CD4-positive, alpha-beta T cell treated with Interferon alpha-2 for 1 hour (primary cell): ENCODE data around the gene LRP1-AS.
A peak's percentile ranks its signal among the peaks of the same experiment; 100 is the strongest.

Source experiments
- DNase-seq, 2 donors: peaks; one replicate each; pipeline ENCODE4 v3.0.0-alpha.2; 2020 to 2022

The LRP1-AS gene

DNA sequence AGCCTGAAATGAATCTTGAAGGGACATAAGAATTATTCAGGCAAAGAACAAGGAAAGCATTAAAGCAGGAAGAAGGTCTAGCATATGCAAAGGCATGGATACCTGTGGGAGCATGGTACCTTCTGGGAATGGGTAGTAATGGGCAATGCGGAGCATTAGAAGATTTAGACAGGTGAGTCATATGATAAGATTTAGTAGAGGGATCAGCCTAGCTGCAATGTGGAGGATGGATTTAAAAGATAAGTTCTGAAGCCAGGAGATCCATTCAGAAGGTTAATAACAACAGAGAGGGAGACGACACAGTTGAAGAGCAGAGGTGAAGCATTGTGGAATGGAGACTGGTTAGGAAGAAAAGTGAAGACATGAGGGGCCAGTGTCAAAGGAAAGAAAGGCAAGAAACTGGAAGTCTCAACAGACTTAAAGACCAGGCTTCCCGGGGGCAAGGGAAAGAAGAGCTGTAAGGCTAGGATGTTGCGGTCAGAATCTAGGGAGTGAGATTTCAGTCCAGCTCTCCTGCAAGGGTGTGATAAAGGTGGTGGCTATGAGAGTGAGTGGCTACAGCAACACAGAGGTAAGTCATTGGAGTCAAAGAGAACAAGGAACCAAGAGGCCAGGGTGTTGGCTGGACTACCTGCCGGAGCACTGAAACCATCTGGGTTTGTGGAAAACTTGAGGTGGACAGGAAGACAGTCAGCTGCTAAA lies 30.7 kb downstream of the LRP1-AS start:
- no peak for DNase-seq

DNA sequence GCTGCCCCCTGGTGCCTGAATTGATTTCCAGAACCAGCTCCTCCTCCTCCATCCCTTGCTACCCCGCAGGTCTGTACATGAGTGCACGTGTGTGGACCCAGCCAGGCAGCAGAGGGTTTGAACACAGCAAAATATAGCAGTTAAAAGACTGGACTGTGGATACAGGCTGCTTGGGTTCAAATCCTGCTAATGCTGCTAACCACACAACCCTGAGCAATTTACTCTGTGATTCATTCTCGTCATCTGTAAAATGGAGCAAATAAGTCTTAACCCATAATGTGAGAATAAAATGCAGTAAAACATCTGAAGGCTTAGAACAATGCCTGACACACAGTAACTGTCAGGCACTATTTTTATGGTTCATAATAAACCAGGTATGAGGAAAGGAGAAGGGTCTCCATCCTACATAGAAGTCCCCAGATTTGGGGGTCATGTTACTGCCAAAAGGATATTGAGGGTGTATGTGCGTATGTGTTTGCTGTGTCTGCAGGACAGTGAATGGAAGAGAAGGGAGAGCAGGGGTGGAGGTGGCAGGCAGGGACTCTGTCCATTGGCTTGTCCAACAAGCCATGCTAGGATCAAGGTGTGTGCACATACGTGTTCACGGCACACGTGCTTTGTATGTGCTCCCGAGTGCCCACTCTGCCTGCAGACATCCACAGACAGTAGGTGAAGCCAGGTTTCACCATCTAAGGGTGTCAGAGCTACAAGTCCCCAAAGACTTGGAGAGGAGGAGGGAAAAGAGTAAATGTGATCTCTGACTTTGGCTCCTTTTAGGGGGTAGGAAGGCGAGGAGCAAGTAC lies 34.7 kb downstream of the LRP1-AS start:
- no peak for DNase-seq

DNA sequence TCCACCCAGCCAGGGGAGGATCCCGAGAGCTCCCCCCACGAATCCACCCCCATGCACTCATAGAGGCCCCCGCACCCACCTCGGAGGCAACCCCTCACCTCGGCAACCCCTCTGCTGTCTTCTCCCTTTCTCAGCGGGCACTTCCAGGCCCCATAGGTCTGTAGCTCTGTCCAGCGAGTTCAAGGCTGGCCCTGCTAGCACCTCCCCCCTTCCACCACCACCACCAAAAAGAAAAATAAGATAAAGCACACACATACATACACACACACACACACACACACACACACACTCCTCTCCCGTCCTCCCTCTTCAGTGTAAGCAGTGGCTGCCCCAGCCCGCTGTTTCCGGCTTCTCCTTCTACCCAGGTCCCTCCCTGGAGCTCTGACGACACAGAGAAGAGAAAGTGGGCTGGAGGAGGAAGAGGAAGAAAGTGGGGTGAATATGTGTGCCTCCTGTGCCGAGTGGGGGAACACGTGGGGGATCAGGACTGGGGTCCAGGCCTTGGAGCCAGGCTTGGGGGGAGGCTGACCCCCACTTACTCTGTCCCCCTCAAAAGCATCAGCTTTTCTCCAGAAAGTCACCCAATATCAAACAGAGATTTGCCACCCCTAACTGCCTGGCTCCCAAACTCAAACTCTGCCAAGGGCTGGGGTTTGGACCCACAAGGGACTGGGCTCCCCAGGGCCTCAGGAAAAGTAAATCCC lies 36.2 kb downstream of the LRP1-AS start, which contains the start of gene STAT6:
Gene STAT6 (minus strand): TSS at position 332 of the 704 bp plus-strand sequence. CDS start 3,084 bp downstream, outside the sequence.
- DNase-seq: peak; percentile 91 to 93

DNA sequence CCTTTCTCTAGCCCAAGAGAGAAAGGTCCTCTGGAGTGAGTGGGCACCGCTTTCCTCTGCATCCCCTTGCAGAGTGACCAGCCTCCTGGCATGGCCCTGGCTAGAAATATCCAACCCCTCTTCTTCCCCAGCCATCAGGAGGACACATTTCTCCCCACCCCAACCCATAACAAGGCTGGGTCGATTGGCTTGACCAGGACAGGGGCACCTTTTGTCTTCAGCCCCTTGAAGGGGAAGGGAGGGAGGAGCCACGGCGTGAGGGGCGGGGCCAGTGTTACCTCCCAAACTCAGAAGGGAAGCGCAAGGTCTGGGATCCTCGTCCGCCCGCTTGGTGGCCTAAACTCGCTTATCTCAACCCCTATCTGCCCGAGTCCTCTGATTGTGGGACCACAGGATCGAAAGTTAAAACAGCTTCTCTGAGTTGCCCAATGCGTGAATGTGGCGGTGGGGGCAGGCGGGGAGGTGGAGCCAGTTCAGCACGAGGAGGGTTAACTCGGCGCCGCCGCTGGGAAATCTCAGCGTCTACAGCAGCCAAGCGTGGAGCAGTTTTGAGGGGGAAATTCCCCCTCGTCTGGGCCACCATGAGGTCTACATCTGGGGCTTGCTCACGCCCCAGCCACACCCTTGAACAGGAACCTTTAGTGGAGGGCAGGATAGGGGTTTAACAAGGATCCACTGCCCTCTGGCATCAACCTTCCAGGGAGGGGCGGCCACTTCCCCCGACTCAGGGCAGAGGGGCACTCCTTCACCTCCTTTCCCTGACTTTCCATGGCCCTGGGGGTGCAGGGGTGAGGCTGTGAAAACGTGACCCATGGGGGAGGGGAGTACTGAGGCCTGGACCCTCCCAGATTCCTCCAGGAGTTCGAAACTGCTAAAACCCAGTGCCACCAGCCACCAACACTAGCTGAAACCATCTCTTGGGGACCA lies 37.1 kb downstream of the LRP1-AS start:
- DNase-seq: peak; percentile 79 to 83

DNA sequence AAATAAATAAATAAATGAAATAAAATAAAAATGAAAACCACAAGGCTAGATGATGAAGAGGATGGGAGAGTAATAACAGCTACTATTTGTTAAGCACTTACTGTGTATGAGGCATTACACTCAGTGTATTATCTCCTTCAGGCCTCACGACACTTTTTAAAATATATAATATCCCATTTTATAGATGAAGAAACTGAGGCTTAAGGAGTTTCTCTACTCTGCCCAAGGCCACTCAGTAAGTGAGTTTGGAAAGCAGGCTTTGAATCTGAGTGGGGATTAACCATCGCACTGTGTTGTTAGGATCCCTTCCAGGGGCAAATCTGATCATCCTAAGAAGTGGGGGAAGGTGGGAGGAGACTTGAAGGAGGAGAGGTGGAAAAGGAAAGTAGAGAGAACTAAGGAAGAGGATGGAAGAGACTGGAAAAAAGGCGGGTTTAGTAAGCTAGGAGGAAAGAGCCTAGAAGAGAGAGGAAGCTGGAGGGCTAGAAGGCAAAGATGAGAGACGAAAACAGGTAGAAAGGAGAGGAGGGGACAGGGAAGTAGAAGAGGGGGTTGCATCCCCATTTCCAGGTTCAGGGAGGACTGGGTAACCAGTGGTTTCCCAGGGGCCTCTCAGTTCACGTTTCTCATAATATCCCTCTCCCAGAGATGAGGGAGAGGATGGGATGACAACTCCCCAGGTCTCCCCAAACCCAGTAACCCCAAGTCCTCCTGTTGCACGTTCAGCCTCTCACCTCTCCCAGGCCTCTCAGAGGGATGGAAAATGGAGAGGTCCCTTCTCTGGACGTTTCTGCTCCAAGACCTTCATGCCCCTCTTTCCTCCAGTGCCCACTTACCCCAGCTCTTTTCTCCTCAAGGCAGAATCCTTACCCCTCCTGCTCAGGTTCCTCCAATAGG lies 38.0 kb downstream of the LRP1-AS start:
- no peak for DNase-seq

DNA sequence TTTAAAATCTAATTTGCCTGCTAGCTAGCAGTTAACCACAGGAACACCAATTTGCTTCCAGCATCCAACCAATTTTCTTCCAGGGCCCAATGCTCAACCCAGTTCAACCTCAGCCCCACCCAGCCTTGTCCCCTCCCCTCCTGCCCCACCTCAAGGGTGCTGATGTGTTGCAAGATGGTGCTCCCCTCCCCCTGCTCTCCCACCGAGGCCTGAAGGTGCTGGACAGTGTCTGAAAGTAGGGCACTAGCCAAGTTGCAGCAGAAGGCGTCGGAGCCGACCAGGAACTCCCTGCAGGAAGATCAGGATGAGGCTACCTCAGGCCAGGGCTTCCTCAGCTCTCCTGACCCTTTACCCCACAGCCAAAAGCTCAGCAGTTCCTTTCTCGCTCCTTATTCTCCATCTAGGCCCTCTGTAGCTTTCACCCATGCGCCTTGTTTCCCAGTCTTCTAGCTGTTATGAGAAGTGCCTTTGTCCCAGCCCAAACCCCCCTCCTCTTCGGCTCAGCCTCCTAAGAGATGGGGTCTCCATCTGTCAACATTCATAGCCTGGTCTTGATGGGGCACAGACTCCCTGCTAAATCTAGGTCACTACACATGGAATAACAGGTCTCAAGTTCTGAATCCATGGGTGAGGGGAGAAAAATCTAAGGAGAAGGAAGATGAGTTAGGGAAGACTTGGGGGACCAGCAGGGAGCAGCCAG lies 39.8 kb downstream of the LRP1-AS start:
- no peak for DNase-seq

DNA sequence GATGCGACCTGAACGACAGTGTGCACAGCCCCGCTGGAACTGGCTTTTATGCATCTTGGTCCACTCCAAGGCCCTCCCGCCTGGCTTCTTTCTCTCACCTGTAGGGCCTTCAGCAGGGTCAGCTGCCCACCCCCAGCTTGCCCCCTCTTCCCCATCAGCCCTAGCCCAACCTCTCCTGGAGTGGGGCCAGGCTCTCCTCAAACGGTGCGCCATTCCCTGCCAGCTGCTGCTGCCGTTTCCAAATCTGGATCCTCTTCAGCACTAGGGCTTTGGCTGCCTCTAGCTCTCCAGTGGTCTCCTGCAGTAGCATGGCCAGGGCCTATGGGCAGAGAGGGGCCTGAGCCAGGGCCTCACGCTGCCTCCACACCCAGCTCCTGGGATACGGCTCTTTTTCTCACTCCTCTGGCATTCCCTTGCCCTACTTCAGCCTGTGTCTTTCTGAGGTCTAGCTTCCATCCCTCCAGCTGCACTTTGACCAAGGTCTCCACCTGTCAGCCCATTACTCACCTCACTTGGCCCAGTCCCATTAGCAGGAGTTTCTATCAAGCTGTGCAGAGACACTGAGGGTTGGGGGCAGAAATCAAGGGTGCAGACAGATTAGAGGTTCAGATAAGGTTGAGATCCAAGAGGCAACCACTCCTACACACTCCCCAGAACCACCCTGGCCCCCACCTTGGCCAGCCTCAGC lies 41.3 kb downstream of the LRP1-AS start:
- DNase-seq: no peak

DNA sequence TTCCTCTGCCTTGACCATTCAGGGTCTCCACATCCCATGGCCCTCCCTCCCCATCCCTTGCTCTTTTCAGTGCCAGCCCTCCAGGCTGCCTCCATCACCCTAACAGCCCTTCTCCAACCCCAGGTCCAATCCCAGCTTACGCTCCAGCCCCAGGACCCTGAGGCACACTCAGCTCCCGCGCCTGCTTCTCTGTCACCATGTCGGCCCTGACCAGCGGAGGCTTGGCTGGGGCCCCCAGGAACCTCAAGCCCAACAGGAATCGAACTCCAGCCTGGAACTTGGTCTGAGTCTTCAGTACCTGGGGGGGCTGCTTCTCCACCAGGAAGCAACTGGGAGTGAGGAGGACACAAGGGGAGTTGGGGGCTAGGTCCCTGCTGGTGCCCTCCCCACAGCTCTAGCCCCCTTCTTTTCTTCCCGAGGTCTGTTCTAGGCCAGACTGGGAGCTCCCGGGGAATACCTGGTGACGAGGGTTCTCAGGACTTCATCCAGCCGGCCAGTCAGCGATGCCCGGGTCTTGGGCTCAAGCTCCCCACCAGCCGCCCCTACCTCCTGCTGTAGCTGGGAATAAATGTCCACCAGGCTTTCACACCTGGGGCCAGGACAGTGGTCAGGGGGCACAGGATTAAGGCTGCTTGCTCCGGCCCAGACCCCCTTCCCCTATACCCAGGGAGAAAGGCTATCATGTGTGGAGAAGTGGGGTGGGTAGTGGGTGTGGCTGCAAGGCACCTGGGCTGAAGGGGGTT lies 42.2 kb downstream of the LRP1-AS start:
- DNase-seq: no peak

DNA sequence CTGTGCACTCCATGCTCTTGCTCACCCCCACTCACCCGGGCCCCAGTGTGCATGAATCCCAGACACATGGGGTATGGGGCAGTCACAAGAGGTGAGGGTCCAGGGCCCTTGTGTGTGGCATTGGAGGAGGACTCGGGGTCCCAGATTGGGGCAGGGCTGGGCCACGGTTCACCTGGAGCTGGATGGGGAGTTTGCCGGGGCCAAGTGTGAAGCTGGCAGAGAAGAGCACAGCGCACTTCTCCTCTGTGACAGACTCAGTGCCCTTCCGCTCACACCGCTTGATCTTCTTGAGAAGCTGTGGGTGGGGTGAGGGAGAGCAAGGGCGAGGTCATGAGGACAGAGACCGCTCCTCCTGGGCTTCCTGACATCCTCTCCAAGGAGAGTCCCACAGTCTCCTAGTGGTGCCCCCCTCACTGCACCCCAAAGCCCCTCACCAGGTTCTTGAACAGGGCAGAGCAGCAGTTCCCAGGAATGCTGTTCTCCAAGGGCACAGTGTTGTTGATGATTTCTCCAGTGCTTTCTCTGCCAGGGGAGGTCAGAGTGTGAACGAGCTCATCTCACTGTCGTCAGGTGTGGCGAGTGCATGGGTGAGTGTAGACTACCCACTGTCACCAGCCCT lies 43.0 kb downstream of the LRP1-AS start:
- no peak for DNase-seq

DNA sequence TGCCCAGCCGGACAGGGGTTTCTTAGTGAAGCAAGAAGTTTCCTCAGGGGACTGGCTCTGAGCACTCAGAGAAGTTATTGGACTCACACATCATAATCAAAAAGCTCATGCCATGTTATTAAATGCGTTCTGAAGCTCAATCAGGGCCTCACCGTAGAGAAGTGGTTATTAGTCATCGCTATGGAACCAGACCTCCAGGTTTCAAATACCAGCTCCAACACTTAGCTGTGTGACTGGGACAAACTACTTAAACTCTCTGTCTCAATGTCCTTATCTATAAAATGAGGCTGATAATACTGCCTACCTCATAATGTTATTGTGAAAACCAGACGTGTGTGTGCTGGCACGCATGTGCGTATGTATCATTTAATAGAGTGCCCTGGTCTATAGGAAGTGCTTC lies 43.6 kb downstream of the LRP1-AS start:
- DNase-seq: no peak

DNA sequence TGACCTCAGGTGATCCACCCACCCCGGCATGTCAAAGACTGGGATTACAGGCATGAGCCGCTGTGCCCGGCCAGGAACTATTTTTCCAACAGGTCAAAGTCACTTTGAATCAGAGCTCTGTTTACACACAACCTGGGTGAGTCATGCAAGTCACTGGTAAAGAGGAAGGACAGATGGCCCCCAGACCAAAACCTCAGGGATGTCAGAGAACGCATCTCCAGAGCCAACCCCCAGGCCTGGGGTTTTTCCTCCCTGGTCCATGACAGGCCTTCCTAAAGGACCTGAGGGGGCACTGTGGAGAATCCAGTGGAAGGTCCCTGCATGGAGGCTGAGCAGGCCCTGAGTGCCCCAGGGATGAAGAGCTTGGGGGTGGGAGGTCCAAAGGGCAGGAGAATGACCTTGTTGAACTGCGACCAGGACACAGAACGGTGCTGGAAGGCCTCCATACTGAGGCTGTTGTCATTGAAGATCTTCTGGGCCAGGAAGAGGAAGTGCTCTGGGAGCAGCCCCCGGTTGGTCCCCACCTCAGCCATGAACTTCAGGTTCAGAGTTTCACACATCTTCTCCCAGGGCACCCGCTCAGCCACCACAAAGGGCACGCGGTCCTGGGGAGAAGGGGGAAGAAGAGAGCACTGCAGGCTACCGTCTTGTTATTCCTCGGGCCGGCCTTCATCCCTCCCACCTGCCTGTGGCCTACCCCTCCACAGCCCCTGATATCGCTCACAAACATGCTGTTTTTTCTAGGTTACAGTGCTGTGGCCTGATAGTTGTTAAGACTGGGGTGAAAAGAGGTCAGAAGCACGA lies 45.3 kb downstream of the LRP1-AS start:
- no peak for DNase-seq

DNA sequence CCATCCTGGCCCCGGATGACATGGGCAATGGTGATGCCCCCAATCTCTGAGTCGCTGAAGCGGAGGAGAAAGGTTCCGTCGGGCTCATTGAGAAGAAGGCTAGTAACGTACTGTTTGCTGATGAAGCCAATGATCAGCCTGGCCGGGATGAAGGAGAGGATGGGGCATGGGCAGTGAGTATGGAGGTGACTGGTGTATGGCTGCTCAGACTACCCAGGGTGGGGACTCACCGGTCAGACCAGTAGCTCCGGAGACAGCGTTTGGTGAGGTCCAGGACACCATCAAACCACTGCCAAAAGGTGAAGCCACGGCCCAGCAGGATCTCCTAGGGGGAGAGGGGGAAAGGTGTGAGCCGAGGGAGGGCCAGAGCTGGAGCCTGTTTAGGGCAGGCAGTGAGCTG lies 47.7 kb downstream of the LRP1-AS start:
- no peak for DNase-seq

DNA sequence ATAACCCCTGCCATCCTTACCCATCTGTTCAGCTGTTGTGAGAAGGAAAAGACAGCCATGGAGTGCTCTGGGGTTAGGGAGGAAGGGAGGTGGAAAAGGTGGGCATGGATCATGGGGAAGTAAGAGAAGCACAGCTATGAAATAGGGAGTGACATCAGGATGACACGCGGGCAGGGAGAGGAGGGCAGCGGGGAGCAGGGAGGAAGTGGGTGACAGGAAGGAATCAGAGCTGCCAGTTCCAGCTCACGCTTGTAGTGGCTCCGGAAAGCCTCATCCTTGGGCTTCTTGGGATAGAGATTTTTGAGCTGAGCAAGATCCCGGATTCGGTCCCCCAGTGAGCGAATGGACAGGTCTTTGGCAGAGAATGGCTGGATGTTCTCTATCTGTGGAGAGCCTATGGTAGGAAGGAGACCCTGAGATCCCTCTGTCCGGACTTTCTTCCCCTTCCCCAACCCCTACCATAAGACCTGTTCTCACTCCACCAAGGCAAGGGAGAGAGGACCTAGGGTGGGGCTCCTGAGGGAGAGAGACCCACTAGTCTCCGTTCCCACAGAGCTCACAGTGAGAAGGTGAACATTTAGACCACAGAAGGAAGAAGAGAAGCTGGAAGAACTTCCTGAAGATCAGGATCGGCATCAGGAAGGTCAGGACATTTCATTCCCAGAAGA lies 48.2 kb downstream of the LRP1-AS start:
- no peak for DNase-seq

DNA sequence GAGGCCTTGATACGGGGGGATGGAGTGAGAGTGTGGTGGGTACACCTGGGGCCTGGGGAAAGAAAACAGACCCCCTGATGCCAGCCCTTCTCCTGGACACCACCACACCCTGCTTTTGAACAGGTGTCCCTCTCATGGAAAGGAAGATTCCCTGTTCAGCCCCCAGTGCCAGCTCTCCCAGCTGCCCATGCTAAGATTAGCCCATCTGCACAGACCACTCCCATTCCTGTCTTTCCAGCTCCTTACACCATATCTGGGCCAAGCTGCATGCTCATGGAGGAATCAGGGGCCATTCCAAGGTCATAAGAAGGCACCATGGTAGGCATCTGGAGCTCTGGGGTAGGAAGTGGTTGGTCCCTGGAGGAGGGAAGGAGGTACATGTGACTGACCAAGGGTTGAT lies 48.9 kb downstream of the LRP1-AS start:
- no peak for DNase-seq

DNA sequence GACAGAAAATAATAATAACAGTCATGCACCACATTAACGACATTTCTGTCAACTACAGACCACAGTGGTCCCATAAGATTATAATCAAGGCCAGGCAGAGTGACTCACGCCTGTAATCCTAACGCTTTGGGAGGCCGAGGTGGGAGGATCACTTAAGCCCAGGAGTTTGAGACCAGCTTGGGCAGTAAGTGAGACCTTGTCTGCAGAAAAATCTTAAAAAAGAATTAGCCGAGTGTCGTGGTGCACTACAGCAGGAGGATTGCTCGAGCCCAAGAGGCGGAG lies 49.9 kb downstream of the LRP1-AS start:
- no peak for DNase-seq

DNA sequence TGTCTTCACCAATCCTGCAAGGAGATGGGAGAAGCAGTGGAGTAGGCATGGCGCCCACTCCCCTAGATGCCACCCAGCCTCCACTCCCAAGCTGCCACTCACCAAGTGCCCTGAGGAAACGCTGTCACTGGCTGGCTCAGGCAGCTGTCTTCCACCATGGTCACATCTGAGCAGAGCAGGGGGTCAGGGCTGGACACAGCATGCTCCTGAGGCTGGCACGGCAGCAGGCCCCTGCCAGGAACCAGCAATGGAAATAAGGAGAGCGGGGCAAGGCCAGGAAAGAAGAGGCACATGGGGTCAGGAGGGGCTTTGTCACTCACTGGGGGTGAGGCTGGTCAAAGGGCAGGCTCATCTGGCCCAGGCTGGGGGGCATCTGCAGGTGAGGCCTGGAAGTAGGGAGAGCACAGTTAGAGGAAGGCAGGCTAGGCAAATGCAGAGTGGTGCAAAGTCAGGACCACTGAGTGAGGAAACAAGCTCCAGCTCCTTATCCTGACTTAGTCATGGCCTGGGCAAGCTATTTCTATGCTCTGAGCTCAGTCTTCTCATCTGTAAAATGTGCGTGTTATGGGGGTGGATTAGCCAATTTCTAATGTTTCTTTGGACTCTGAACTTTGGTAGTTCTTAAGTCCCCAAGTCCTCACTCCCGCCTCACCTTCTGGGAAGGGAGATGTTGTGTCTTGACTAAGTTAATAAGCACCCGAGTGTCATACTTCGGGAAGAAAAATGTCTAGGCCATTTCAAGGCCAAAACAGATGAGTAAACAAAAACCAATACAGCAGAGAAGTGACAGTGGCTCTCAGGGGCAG lies 50.5 kb downstream of the LRP1-AS start:
- no peak for DNase-seq

DNA sequence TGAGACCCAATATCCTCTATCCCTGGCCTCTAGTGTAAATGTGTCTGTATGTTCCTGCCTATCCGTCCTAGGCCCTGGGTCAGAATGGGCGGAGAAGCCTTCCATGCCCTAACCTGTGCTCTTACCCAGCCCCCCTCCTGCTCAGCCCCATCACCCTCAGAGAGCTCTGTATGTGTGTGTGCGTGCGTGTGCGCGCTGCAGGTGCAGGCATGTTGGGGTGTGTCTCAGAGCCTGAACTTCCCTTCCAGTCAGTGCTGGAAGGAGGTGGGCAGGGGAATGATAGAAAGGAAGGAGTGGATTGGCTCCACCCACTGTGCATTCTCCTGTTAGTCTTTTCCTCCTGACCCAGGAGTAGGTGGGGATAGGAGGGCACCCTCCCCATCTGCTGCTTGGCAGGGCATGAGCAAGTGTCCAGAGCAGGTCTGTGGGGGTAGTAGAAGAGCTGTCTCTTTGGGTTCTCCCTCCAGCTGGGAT lies 51.3 kb downstream of the LRP1-AS start:
- no peak for DNase-seq
